Body of pancreas (tissue), 4 donors: Measurements from ENCODE around the gene PHF23.

ENCODE experiments used
- CTCF ChIP-seq, 7 experiments: fragments of 450-650 bp in 4 of 7; fragments of 200-600 bp in 3 of 7; sonication (generic) in 3 of 7; IDR thresholded peaks; one replicate each; pipeline ENCODE4 v1.5.1; 2016 to 2019; ENCODE audit warnings: antibody characterized with exemption in 7 of 7
- POLR2A ChIP-seq, 3 donors: fragments of 450-650 bp; IDR thresholded peaks; one replicate each; pipeline ENCODE4 v1.6.1; 2016; ENCODE audit warnings: antibody characterized with exemption in 3 of 3, mild to moderate bottlenecking in 2 of 3

GRCh38 chr17:7216242-7217112 lies 22.8 kb downstream of the PHF23 start:
- no peak for TF ChIP-seq CTCF (IDR thresholded peaks at IDR 0.05)
- no peak for TF ChIP-seq POLR2A (IDR thresholded peaks at IDR 0.05)
